ENCODE measurements around the gene VSX2.

DNA sequence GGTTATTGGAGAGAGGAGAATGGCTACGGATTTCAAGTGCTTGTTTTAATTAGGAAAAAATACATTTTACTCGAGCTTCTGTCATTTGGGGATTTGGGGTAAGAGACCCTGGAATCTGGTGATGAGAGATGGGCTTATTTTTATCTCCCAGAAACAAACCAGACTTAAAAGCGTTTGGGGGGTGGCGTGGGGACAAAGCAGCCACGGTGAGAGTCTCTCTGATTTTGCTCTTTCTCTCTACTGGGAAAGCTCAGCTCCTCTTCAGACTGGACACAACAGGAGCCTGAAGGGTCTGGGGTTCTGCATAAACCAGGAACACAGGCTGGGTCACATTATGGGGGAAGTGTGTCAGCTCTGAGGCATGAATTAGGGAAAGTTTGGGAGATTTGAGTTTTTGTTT, 3.8 kb downstream of the VSX2 start:
- TF ChIP-seq, protein P1, sequence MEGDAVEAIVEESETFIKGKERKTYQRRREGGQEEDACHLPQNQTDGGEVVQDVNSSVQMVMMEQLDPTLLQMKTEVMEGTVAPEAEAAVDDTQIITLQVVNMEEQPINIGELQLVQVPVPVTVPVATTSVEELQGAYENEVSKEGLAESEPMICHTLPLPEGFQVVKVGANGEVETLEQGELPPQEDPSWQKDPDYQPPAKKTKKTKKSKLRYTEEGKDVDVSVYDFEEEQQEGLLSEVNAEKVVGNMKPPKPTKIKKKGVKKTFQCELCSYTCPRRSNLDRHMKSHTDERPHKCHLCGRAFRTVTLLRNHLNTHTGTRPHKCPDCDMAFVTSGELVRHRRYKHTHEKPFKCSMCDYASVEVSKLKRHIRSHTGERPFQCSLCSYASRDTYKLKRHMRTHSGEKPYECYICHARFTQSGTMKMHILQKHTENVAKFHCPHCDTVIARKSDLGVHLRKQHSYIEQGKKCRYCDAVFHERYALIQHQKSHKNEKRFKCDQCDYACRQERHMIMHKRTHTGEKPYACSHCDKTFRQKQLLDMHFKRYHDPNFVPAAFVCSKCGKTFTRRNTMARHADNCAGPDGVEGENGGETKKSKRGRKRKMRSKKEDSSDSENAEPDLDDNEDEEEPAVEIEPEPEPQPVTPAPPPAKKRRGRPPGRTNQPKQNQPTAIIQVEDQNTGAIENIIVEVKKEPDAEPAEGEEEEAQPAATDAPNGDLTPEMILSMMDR (IDR thresholded peaks at IDR 0.05; ENCODE audit: low read depth, low read length, poor library complexity, severe bottlenecking) = no peak
- no peak for TF ChIP-seq EZH2phosphoT487 (IDR thresholded peaks at IDR 0.05; ENCODE audit: borderline replicate concordance, low read length)
